Measurements from ENCODE around the gene ABCC11. TPM values are rescaled to one million over a fixed set of nuclear protein-coding genes. Genes with fewer than 3 reads are reported as not detected.

The ABCC11 gene
- total and polyA plus RNA-seq, 8 donors: 0.05 to 0.35 (median 0.18) TPM; not detected in 1

DNA sequence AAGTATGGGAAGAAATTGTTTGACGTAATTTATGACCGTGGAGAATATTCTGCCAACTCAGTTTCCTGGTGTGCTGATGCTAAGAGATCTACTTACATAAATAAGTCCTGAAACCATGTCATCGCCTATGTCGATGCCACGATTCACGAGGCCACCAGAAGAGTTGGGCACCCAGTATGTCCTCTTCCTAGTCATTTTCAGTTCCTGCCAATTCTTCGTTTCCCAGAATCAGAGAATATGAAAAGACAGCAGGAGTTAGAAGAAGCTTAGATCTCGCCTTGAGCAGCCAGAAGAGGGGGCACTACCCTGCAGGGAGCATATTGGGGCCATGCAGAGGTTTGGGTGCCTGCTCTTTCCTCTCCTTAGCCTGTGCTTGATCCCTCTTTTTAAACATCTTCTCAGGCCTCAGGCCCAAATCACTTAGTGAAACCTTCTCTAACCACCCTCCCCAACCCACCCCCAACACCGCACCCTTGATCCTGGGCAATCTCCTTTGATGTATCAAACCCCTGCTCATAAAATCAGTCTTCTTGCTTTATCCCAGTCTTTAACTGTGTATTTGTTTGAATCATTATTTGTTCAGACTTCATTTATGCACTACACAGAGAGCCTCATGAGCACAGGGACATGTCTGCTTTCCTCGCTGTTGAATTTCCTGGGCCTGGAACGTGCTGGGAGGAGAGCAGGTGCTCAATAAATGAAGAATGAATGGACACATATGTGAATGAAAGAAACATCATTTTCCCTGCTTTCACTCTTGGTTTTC, 15.4 kb downstream of the ABCC11 start:
- H3K9me3 ChIP-seq: no peaks in the 10 kb centered on the region
- H3K36me3 ChIP-seq: no peaks in the 10 kb centered on the region
- no peaks in the 10 kb centered on the region for H3K4me1 ChIP-seq
- peak; percentile 73 for ATAC-seq
- no peak overlapping the region for H3K27ac ChIP-seq
- intact Hi-C loops (cut with DNase I): no loop called here
- H3K4me3 ChIP-seq: no peak overlapping the region
- peak in 1 of 4 donors; percentile 32 for DNase-seq
- TF ChIP-seq, protein P1, sequence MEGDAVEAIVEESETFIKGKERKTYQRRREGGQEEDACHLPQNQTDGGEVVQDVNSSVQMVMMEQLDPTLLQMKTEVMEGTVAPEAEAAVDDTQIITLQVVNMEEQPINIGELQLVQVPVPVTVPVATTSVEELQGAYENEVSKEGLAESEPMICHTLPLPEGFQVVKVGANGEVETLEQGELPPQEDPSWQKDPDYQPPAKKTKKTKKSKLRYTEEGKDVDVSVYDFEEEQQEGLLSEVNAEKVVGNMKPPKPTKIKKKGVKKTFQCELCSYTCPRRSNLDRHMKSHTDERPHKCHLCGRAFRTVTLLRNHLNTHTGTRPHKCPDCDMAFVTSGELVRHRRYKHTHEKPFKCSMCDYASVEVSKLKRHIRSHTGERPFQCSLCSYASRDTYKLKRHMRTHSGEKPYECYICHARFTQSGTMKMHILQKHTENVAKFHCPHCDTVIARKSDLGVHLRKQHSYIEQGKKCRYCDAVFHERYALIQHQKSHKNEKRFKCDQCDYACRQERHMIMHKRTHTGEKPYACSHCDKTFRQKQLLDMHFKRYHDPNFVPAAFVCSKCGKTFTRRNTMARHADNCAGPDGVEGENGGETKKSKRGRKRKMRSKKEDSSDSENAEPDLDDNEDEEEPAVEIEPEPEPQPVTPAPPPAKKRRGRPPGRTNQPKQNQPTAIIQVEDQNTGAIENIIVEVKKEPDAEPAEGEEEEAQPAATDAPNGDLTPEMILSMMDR (IDR thresholded peaks at IDR 0.05): no peak
- no peaks in the 10 kb centered on the region for H3K27me3 ChIP-seq

DNA sequence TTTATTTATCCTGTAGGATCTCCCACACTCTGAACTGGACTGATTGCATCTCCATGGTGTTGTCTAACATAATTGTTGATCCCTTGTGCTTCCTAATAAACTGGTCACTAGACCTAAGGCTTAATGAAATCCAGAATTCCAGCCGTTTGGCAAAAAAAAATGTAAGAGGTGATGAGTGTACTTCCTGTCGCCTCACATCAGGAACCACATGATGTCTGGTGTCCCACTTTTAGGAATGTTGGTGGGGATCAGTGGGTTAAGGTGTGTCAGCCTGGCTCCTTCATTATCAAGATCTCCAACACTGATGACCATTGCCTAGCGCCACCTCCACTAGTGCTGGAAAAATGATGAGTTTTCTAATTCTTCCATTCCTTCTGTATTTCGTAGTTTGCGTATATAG, 21.9 kb downstream of the ABCC11 start:
- TF ChIP-seq, protein P1 (IDR thresholded peaks at IDR 0.05): no peak
- H3K9me3 ChIP-seq: no peaks in the 10 kb centered on the region
- H3K27ac ChIP-seq: no peak overlapping the region
- no peak overlapping the region for H3K4me3 ChIP-seq
- no peaks in the 10 kb centered on the region for H3K36me3 ChIP-seq
- DNase-seq (no peak), ATAC-seq (no peak)
- H3K27me3 ChIP-seq: no peaks in the 10 kb centered on the region
- H3K4me1 ChIP-seq: no peaks in the 10 kb centered on the region
- intact Hi-C loops (cut with DNase I): no loop called here

DNA sequence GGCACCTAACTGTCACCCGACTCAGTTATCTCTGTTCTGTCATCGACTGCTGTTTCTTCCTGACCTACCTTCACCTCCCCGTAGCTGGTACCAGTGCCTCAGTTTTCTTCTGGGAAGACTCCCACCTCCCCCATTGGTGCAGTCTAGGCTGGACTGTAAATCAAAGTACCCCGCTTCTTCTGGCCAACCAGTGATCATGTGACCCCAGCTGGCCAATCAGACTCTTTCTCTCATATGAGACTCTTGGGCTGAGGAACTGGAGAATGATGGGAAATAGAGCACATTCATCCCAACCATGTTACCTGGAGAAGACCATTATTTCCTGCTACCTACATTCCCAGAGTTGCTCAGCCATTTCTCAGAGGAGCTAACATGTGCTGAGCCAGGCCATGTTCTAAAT, 23.8 kb downstream of the ABCC11 start:
- TF ChIP-seq, protein P1 (IDR thresholded peaks at IDR 0.05): no peak
- H3K9me3 ChIP-seq: no peaks in the 10 kb centered on the region
- no peak for DNase-seq
- H3K27me3 ChIP-seq: no peaks in the 10 kb centered on the region
- intact Hi-C loops (cut with DNase I): no loop called here
- no peaks in the 10 kb centered on the region for H3K4me1 ChIP-seq
- H3K4me3 ChIP-seq: no peak overlapping the region
- ATAC-seq: no peak
- no peaks in the 10 kb centered on the region for H3K36me3 ChIP-seq
- H3K27ac ChIP-seq: no peak overlapping the region

DNA sequence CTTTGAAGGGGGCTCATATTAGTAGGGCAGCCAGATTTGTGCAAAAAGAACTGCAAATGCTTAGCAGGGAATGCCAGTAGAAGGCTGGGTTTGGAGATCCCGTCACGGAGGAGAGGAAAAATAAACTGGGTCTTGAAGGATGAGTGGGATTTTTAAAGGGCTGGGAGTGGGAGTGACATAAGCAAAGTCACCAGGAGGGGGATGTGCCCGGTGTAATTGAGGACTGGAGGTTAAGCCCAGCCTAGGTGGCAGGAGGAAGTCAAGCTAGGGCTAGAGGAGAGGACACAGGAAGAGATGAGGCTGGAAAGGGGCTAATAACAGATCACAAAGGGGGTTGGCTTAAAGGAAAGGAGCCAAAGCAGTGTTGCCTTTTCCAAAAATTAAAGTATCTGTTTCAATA, 26.4 kb downstream of the ABCC11 start:
- no peaks in the 10 kb centered on the region for H3K4me1 ChIP-seq
- ATAC-seq: no peak
- no peaks in the 10 kb centered on the region for H3K27me3 ChIP-seq
- intact Hi-C loops (cut with DNase I): no loop called here
- DNase-seq: no peak
- TF ChIP-seq, protein P1 (IDR thresholded peaks at IDR 0.05): no peak
- no peak overlapping the region for H3K27ac ChIP-seq
- H3K36me3 ChIP-seq: no peaks in the 10 kb centered on the region
- H3K9me3 ChIP-seq: no peaks in the 10 kb centered on the region
- no peak overlapping the region for H3K4me3 ChIP-seq

DNA sequence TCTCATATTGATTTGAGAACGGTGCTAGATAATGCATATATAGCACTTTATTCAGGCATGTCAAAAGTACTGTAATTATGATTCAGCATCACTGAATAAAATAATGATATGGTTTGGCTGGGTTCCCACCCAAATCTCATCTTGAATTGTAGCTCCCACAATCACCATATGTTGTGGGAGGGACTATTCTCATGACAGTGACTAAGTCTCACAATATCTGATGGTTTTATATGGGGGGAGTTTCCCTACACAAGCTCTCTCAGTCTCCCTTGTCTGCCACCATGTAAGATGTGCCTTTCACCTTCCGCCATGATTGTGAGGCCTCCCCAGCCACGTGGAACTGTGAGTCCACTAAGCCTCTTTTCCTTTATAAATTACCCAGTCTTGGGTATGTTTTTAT, 28.9 kb downstream of the ABCC11 start:
- H3K36me3 ChIP-seq: no peaks in the 10 kb centered on the region
- ATAC-seq (no peak), DNase-seq (no peak)
- TF ChIP-seq, protein P1 (IDR thresholded peaks at IDR 0.05): no peak
- intact Hi-C loops (cut with DNase I): no loop called here
- H3K9me3 ChIP-seq: no peaks in the 10 kb centered on the region
- no peaks in the 10 kb centered on the region for H3K4me1 ChIP-seq
- H3K27me3 ChIP-seq: no peaks in the 10 kb centered on the region
- H3K27ac ChIP-seq: no peak overlapping the region
- no peak overlapping the region for H3K4me3 ChIP-seq

Measured in left lung (tissue), 10 donors.